ACHN (cell line): ENCODE measurements around the gene PPARG.
"Not testable (repeated sequence)": the region's sequence is repeated elsewhere in the genome, so short reads cannot be mapped to it uniquely, and the experiment has no call there.

Experiments
- DNase-seq: peaks from one replicate; pipeline ENCODE4 v3.0.0-alpha.2; 2015
- in situ Hi-C: cut with HindIII; loops from 2 replicates; pipeline ENCODE4 v1.10.0; 2017; ENCODE audit warnings: low sequenced_read_pairs, low pct_ligation_motif_present, low pct_unique_long_range_greater_than_20kb

Gene PPARG

DNA sequence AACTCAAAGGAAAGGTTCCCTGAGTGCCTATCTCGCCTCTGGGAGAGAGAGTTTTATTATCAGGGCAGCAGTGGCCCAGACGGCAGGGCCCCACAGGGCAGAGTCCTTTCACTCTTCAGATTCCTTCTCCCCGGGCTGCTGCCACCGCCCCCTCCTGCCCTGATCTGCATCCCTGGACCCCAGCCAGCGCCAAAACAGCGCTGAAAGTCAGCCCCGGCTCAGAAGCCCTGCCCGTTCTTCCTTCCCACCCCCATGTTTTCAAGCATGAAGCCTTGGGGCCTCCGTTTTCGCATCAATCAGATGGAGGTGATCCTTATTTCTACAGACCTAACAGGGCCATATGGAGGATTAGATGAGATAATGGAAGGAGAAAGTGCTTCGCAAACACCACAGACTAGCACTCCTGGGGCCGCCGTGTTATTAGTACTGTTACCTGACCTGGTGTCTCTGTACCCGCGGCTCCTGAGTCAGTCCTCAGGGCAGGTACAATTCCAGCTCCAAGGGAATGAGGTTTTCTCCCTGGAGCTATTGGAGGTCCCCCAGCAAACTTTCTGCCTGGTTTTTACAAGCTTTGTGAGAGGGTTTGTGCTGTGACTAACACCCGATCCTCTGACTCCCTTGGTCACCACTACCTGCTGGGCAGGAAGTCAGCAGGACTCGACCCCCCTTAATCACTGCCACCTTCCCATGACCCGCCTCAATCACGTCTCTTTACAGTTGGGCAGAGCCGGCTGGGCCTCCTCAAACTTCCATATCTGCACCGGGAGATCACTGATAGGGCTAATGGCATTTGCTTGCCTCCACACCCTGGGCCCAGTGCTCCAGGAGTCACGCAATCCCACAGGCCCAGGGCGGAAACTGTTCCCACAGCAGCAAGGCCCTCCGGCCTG is 156.0 kb downstream of the PPARG start:
- no peak for DNase-seq
- in situ Hi-C loops, result no loop called here

DNA sequence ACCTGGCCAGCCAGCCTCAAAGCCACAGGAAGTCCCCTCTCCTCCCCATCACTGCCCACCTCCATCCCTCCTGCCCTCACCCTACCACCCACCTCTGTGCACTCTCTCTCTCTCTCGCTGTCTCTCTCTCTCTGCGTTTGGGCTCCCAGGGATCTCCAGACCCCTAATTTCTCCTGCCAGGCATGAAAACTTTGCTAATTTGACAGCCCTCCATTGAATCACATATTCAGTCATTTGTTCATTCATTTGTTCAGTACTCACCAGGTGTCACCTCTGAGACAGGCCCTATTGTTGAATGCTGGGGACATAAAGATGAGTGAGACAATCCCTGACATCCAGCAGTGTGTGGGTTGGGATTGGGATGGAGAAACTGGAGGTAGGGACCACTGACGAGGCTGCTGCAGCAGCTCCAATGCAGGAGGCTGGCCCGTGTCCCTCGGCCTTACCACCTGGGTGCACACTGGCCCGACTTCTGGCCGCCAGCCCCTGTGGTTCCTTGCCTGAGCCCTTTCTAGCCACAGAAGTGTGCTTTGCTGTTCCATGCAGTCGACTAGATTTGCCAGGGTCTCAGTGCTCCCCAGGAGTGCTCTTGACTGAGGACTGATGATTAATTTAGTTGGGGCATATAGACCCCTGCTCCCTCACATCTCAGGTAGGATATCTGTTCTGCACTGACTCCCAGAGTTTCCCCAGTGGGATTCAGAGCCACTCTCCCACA is 156.8 kb downstream of the PPARG start:
- in situ Hi-C loops, result no loop called here
- DNase-seq, result no peak

DNA sequence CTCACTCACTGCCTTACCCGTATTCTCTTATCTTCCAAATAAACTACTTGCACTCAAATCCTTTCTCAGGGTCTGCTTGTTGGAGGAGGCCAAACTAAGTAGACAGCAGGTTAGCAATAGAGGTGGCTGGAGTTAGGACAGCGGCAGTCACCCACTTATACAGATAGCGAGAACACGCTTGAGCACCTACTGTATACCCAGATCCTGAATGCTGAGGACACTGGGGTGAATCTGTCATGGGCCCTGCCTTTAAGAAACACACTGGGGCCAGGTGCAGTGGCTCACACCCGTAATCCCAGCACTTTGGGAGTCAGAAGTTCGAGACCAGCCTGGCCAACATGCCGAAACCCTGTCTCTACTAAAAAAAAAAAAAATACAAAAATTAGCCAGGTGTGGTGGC is 157.4 kb downstream of the PPARG start:
- DNase-seq, result no peak
- in situ Hi-C loops, result no loop called here

DNA sequence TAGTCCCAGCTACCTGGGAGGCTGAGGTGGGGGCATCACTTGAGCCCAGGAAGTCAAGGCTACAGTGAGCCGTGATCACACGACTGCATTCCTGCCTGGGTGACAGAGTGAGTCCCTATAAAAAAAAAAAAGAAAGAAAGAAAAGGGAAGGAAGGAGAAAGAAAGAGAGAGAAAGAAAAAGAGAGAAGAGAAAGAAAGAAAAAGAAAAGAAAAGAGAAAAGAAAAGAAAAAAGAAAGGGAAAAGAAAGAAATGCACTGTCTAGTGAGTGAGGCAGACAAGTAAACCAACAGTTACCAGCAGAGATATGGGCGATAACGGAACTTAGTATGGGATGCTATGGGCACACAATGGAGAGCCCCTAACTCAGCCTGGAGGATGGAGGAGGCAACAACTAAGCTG is 158.2 kb downstream of the PPARG start:
- DNase-seq, result no peak
- in situ Hi-C loops, result no loop called here

DNA sequence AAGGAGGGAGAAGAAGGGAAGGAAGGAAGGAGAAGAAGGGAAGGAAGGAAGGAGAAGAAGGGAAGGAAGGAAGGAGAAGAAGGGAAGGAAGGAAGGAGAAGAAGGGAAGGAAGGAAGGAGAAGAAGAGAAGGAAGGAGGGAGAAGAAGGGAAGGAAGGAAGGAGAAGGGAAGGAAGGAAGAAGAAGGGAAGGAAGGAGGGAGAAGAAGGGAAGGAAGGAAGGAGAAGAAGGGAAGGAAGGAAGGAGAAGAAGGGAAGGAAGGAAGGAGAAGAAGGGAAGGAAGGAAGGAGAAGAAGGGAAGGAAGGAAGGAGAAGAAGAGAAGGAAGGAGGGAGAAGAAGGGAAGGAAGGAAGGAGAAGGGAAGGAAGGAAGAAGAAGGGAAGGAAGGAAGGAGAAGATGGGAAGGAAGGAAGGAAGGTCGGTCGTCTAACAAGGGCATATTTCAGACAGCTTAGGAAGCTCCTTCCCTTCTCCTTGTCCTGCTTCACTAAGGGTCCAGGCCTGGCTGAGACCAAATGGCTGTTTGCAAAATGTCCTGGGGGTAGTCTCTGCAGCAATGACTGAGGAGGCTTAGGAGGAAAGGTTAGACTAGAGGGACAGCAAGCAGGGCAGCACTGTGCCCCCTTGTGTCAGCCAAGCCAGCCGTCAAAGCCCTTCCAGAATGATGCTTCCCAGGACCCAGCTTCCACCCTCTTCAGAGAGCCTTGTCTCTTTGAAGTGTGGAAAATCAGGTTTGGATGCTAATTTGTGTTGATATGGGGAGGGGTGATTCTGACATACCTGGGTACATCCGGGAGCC is 159.7 kb downstream of the PPARG start:
- in situ Hi-C loops, DNase-seq: not testable (repeated sequence)

DNA sequence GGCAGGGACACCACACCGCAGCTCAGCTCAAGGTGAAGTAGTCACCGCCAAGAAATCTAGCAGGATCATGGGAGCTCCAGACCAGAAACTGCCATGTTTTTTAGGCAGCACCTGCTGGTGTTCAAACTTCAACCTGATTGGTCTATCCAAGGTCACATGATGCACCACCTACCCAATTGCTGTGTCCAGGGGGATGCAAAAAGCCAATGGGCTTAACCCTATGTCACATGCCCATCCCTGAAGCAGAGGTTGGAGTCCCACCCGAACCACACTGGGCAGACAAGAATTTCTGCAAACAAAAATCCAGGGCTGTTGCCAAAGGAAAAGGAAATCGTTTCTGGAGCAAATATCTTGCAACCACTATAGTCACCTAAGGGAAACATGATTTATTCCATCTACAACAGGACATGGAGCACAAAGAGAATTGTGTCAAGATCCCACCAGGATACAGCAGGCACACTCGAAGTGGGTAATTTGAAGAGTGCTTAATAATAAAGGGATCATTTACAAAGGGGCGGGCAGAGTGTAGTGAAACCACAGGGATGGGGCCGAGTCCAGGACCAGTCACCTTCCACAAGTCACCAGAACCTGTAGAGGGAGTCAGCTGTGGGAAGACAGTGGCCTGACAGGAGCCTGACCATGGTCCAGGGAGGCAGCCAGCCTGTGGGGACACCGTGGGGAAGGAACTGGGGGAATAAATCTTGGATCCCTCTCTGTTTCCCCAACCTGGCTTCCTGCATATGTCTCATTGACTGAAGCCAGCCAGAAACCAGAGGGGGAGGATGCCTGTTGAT is 161.2 kb downstream of the PPARG start:
- DNase-seq, result no peak
- in situ Hi-C loops, result no loop called here

DNA sequence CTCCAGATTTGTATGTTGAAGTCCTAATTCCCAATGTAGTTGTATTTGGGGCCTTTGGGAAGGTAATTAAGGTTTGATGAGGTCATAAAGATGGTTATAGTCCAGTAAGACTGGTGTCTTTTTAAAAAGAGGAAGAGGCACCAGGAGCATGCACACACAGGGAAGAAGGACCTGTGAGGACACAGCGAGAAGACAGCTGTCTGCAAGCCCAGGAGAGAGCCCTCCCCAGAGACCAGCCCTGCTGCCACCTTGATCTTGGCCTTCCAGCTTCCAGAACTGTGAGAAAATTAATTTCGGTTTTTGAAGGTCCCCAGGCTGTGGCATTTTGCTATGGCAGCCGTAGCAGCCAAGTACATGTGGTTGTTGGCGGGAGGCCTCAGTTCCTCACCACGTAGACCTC is 162.6 kb downstream of the PPARG start:
- in situ Hi-C loops, result no loop called here
- DNase-seq, result no peak

DNA sequence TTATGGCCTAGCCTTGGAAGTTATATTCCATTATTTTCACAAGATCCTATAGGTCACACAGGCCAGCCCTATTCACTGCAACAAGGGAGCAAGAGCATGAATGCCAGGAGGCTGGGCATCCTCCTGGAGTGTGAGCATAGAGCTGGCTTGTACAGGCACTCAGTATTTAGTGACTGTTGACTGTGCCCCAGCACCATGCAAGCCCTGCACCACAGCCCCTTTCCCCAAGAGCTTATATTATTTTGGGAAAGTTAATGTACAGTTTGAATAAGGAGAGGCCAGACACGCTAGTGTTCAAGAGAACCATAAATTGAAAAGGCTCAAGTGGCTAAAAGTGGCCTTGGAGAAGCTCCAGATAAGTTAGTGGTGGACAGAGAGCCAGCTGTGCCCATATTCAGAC is 163.1 kb downstream of the PPARG start:
- in situ Hi-C loops, result no loop called here
- no peak for DNase-seq

DNA sequence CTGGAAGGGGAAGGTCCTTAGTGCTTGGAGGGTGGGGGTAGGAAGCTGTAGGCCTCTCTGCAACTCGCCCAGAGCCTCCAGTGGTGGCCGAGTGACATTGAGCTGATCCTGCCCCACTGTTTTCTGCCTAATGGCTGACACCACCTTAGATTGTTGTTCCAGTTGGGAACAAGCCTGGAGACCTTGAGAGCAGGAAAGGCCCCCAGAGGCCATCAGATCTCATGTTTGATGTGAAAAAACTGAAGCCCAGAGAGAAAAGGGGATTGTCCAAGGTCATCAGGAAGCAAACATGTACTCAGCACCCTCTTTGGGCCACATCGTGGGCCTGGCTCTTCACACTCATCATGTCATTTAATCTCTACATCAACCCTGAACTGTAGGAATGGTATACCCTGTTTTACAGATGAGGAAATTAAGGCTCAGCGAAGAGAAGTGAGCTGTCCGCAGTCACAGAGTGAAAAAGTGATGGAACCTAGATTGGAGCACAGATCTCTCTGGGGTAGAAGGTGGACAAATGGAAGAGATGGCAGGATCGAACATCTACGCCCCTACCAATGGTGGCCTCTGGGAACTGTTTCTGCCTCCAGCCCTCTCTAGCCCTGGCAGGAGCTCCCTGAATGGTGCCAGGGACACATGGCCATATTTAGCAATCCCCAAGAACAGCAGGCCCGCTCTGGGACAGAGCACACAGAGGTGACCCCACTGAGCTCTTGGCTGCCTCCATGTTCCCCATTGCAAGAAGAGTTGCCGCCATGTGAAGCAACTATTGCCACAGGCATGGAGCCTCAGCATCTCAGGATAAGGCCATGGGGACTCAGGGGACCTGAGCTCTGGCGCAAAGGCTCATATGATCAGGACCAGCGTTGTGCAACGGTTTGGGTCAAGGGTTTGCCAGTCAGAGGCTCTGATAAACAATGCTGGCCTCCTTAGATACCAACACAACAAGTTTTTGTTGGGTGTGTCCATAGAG is 163.8 kb downstream of the PPARG start:
- DNase-seq, result no peak
- in situ Hi-C loops, result no loop called here

DNA sequence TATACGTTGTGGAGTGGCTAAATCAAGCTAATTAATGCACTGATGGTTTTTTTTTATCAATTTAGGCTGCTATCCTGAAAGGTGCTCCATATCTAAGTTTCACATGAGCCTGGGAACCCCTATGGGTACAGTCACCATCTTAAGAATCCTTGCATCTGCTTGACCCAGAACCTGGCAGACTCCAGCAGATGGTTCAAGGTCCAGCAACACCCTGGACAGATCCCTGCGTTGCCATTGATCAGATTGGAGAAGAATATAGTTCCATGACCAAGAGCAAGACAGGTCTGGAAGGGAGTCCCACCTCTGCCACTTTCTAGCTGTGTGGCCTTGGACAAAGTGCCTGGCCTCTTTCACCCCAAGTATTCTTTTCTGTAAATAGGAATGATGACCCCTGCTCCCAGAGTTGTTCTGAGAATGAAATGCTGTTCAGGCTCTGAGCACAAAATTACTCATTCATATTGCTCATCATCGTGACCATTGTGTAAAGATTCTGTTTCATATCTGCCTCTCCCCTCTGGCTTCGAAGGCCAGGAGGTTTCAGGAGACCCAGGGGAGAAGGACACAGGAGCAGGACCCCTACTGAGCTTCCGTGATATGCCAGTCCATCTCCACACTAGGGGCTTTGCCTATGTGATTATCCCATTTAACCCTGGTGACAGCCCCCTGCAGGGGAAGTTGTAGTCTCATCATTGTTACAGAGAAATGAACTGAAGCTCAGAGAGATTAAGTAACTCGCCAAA is 165.4 kb downstream of the PPARG start:
- in situ Hi-C loops, result no loop called here
- DNase-seq, result no peak

DNA sequence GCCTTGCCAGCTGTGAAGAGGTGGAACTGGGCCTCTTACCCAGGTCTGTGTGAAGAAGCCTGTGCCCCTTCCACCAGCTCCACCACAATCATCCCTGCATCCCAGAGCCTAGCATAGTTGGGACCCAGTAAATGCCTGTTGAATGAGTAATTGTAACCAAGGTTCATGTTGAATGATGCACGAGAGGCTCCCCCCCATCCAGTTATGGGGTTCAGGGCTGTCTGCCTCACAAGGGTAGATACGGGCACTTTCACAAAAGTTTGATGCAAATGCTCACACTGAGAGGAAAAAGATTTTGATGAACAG is 165.9 kb downstream of the PPARG start:
- DNase-seq, result peak; percentile 40
- in situ Hi-C loops, result no loop called here

DNA sequence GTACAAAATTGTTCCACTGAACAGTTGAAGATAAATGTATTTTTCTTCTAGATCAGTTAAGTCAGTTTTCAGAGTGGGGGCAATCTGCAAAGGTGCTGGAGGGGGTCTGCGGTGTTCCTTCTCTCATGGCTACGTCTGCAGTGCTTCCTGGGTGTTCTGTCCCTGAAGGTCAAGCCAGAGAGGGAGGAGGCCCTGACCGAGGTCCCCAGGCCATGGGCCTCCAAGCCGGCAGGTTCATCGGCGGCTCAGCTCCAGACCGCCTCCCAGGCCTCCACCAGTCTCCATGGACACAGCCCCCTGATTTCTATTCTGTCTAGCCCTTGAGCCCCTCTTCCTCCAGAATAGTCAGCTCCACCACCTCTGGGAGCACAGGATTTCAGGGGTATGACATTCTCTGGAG is 166.9 kb downstream of the PPARG start:
- DNase-seq, result no peak
- in situ Hi-C loops, result no loop called here

DNA sequence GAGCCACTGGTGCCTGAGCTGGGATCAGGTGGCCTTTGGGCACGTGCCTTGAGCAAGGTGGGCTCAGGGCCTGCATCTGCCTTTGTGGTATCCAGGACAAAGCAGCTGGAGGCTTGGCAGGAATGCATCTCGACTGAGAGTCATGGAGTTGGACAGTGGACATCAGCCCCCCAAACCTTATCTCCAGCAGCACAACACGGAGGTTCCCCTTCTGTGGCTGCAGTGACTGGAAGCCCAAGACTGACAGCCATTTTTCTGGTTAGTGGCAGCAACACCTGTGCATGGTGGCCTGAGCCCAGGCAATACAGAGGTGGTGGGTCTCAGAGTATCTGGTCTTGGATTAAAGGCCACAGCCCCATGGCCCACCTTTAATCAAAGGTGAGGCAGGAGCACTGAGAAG is 167.6 kb downstream of the PPARG start:
- in situ Hi-C loops, result no loop called here

DNA sequence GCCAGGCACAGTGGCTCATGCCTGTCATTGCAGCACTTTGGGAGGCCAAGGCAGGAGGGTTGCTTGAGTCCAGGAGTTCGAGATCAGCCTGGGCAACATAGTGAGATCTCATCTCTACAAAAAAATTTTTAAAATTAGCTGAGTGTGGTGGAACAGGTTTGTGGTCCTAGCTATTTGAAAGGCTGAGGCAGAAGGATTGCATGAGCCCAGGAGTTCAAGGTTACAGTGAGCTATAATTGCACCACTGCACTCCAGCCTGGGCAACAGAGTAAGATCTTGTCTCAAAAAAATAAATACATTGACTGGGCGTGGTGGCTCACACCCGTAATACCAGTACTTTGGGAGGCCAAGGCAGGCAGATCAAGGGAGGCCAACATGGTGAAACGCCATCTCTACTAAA is 168.5 kb downstream of the PPARG start:
- DNase-seq, in situ Hi-C loops: not testable (repeated sequence)

More for the DNA sequence above, 167.6 kb downstream of the PPARG start:
- DNase-seq, result no peak

DNA sequence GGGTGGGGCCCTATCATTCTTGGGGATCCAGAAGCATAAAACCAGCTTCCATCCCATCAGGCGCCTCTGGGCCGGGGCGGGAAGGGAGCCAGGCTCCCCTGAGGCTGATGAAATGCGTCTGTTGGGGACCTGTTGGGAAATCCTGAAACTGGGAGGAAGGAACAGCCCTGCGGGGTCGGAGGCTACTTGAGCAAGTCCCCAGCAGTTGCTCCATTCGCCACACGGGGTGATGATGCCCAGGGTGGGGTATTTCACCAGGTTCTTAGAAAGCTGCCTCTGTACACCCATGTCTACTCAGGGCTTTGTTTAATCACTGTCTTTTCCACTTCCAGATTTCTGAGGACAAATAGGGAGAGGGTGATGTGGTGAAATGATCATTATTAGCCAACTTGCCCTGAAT is 170.0 kb downstream of the PPARG start:
- in situ Hi-C loops, result no loop called here
- no peak for DNase-seq

DNA sequence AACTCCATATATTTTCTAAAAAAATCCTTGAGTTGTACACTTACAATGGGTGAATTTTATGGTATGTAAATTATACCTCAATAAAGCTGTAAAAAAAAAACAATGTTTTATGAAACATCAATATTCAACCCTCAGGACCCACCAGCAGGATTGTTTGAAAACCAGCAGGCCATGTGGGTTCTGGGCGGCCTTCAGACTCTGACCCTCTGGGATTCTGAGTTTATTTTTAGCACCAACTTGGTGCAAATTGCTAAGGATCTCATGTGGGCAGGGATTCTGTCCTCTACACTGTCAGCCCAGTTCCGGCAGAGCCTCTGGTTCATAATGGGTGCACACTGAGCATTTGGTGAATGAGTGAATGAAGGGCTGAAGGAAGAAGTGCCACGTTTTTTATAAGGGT is 171.3 kb downstream of the PPARG start:
- in situ Hi-C loops, result no loop called here
- no peak for DNase-seq

DNA sequence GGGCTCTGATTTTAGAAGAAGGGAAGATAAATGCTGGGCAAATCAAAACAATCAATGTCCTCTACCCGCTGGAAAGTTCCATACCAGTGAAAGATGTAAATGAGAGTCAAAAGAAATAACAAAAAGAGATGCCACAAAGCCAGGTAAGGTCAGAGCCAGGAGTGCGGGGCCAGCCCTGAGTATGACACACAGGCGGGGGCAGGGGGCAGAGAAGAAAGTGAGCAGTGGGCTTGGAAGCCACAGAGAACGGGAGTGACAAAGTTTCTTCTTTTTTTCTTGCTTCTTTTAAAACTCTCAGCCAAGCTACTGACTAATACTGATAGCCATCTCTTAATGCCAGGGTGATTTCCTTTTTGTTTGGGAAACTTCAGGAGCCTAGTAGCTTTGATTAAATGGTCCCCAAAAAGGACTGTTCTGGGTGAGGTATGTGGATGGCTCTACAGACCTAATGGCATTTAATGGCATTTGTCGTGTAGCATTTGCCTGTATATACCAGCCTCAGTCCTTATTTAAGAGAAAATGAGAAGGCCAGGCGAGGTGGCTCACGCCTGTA is 172.3 kb downstream of the PPARG start:
- in situ Hi-C loops, result no loop called here
- DNase-seq, result no peak
